Stimulated activated CD4-positive, alpha-beta T cell treated with anti-CD3 and anti-CD28 coated beads, TNF-alpha, amount 100 ng/mL, for 48 hours (primary cell): ENCODE measurements around the gene LFNG.
A peak's percentile ranks its signal among the peaks of the same experiment; 100 is the strongest.

Experiments used
- DNase-seq, 3 donors: peaks; one replicate each; pipeline ENCODE4 v3.0.0-alpha.2; 2020; ENCODE audit warnings: low read depth in 3 of 3

The LFNG gene

GRCh38 chr7:2503056-2503941 is 16.3 kb upstream of the LFNG start:
- DNase-seq: no peak

- DNase-seq: no peak
These were observed 15.3 kb upstream of the LFNG start for GRCh38 chr7:2504128-2504888.

GRCh38 chr7:2504889-2505375 is 14.6 kb upstream of the LFNG start:
- DNase-seq: no peak

GRCh38 chr7:2505401-2505800 is 14.2 kb upstream of the LFNG start:
- DNase-seq: no peak

- DNase-seq: no peak
These were observed 12.2 kb upstream of the LFNG start for GRCh38 chr7:2507208-2507916.

GRCh38 chr7:2507917-2508306 is 11.7 kb upstream of the LFNG start:
- DNase-seq: no peak

GRCh38 chr7:2508327-2509215 is 11.0 kb upstream of the LFNG start:
- peak in 1 of 3 donors; percentile 63 for DNase-seq

- no peak for DNase-seq
These were observed 10.2 kb upstream of the LFNG start for GRCh38 chr7:2509298-2509906.

GRCh38 chr7:2510130-2510776 is 9.3 kb upstream of the LFNG start:
- DNase-seq: no peak

- peak in 1 of 3 donors; percentile 48 for DNase-seq
These were observed 8.4 kb upstream of the LFNG start for GRCh38 chr7:2510909-2511768.

GRCh38 chr7:2511769-2512168 is 7.8 kb upstream of the LFNG start:
- DNase-seq: no peak

- no peak for DNase-seq
These were observed 7.4 kb upstream of the LFNG start for GRCh38 chr7:2512179-2512661.

GRCh38 chr7:2512713-2513112 is 6.9 kb upstream of the LFNG start:
- no peak for DNase-seq

- no peak for DNase-seq
These were observed 5.9 kb upstream of the LFNG start for GRCh38 chr7:2513702-2514101.

GRCh38 chr7:2514473-2515423 is 4.8 kb upstream of the LFNG start:
- no peak for DNase-seq

- DNase-seq: no peak
These were observed 4.0 kb upstream of the LFNG start for GRCh38 chr7:2515424-2516193.

- no peak for DNase-seq
These were observed 3.4 kb upstream of the LFNG start for GRCh38 chr7:2516194-2516555.
